DND-41 (cell line): ENCODE results near the gene CYP19A1.

Experiments
- EZH2 ChIP-seq: IDR thresholded peaks from 3 replicates; pipeline ENCODE4 v1.6.1; 2012; ENCODE audit warnings: borderline replicate concordance, low read depth, mild to moderate bottlenecking, moderate library complexity, low read length, inconsistent platforms; ENCODE audit not compliant: severe bottlenecking
- TF ChIP-seq, protein P1 (sequence below): IDR thresholded peaks from 2 replicates; pipeline ENCODE4 v1.5.1; 2012; ENCODE audit warnings: borderline replicate concordance, low read length, moderate library complexity, mild to moderate bottlenecking; ENCODE audit not compliant: poor library complexity, severe bottlenecking; ENCODE audit errors: extremely low read depth

DNA sequence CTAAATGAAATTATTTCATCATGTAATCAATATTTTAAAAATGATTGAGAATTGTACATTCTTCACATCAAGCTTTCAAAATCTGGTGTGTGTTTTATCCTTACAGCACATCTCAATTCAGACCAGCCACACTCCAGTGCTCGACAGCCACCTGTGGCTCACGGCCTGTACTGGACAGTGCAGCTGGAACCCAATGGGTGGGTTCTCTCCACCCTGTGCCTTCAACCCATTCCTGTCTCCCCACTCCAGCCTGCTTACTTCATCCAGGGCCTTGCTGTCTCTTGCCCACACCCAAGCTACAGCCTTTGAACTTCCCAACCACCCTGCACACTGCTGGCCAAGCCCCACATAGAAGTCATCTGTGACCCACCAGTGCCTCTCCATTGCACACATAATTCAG is 17.6 kb downstream of the CYP19A1 start:
- TF ChIP-seq, protein P1, sequence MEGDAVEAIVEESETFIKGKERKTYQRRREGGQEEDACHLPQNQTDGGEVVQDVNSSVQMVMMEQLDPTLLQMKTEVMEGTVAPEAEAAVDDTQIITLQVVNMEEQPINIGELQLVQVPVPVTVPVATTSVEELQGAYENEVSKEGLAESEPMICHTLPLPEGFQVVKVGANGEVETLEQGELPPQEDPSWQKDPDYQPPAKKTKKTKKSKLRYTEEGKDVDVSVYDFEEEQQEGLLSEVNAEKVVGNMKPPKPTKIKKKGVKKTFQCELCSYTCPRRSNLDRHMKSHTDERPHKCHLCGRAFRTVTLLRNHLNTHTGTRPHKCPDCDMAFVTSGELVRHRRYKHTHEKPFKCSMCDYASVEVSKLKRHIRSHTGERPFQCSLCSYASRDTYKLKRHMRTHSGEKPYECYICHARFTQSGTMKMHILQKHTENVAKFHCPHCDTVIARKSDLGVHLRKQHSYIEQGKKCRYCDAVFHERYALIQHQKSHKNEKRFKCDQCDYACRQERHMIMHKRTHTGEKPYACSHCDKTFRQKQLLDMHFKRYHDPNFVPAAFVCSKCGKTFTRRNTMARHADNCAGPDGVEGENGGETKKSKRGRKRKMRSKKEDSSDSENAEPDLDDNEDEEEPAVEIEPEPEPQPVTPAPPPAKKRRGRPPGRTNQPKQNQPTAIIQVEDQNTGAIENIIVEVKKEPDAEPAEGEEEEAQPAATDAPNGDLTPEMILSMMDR: no peak
- TF ChIP-seq EZH2: no peak
